Stimulated activated naive CD8-positive, alpha-beta T cell treated with anti-CD3 and anti-CD28 coated beads, Interleukin-15, amount 100 ng/mL, for 72 hours (primary cell): Measurements from ENCODE around the gene NEK1.
A peak's percentile ranks its signal among the peaks of the same experiment; 100 is the strongest.
"Not testable (repeated sequence)": the region's sequence is repeated elsewhere in the genome, so short reads cannot be mapped to it uniquely, and the experiment has no call there.

Experiments
- ATAC-seq: fragments of 150-1000 bp; cut with Tn5 transposase; 2 replicates; pipeline ENCODE4 v1.10.0; 2021; ENCODE audit warnings: mild to moderate bottlenecking, moderate library complexity
- DNase-seq, 2 donors: peaks; one replicate each; pipeline ENCODE4 v3.0.0; 2021 to 2022
- H3K27ac Mint-ChIP-seq, 2 donors: one replicate each; pipeline ENCODE4 v1.8.0; 2022; ENCODE audit warnings: mild to moderate bottlenecking in 2 of 2, mixed read lengths in 2 of 2, moderate library complexity in 2 of 2
- H3K27me3 Mint-ChIP-seq: one replicate; pipeline ENCODE4 v1.8.0; 2022; ENCODE audit warnings: mixed read lengths
- H3K4me1 Mint-ChIP-seq: one replicate; pipeline ENCODE4 v1.8.0; 2022; ENCODE audit warnings: mild to moderate bottlenecking, mixed read lengths
- H3K4me3 Mint-ChIP-seq, 2 donors: one replicate each; pipeline ENCODE4 v1.8.0; 2022; ENCODE audit warnings: mild to moderate bottlenecking in 2 of 2, mixed read lengths in 2 of 2, moderate library complexity in 1 of 2
- H3K9me3 Mint-ChIP-seq, 2 donors: one replicate each; pipeline ENCODE4 v1.8.0; 2022; ENCODE audit warnings: mixed read lengths in 2 of 2

The NEK1 gene

GRCh38 chr4:169506903-169507302 lies 105.5 kb downstream of the NEK1 start:
- Mint-ChIP-seq H3K4me1 (no peaks in the 10 kb centered on the region), H3K9me3 (peaks cover 7 to 18% of the 10 kb centered on the region in 2 donors), H3K27ac (no peak overlapping the region)

GRCh38 chr4:169499907-169500306 lies 112.5 kb downstream of the NEK1 start:
- H3K4me3 Mint-ChIP-seq, DNase-seq, H3K4me1 Mint-ChIP-seq, H3K27ac Mint-ChIP-seq, H3K27me3 Mint-ChIP-seq, ATAC-seq: not testable (repeated sequence)
- H3K9me3 Mint-ChIP-seq: peaks cover 18 to 26% of the 10 kb centered on the region in 2 donors

More at GRCh38 chr4:169506903-169507302, 105.5 kb downstream of the NEK1 start:
- no peaks in the 10 kb centered on the region for H3K27me3 Mint-ChIP-seq
- no peak overlapping the region for H3K4me3 Mint-ChIP-seq
- no peak for ATAC-seq
- no peak for DNase-seq

GRCh38 chr4:169494234-169494633 lies 118.1 kb downstream of the NEK1 start:
- not testable (repeated sequence) for H3K27me3 Mint-ChIP-seq, H3K4me1 Mint-ChIP-seq, H3K4me3 Mint-ChIP-seq, ATAC-seq, H3K27ac Mint-ChIP-seq, DNase-seq
- peaks cover 11 to 23% of the 10 kb centered on the region in 2 donors for H3K9me3 Mint-ChIP-seq

DNA sequence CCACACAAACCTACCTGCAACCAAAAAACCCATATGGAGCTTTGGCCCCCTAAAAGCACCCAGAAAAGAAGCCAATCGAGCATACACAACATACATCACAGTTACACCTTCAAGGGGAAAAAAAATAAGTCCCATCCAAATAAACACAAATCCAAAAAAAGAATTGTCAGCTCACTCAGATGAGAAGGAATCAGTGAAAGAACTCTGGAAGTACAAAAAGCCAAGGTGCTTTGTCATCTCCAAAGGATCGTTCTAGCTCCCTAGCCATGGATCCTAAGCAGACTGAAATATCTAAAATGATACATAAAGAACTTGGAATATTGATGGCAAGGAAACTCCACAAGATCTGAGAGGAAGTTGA lies 119.2 kb downstream of the NEK1 start:
- Mint-ChIP-seq H3K9me3 (peaks cover 11 to 23% of the 10 kb centered on the region in 2 donors), H3K4me1 (no peaks in the 10 kb centered on the region), H3K27me3 (no peaks in the 10 kb centered on the region), H3K27ac (no peak overlapping the region), H3K4me3 (no peak overlapping the region)
- ATAC-seq (no peak), DNase-seq (no peak)

- ATAC-seq (peak; percentile 59), DNase-seq (peak; percentile 14 to 16)
- peaks cover 10 to 21% of the 10 kb centered on the region in 2 donors for H3K9me3 Mint-ChIP-seq
- no peaks in the 10 kb centered on the region for H3K27me3 Mint-ChIP-seq
- no peak overlapping the region for H3K27ac Mint-ChIP-seq
- no peak overlapping the region for H3K4me3 Mint-ChIP-seq
- H3K4me1 Mint-ChIP-seq: no peaks in the 10 kb centered on the region
These were observed 119.8 kb downstream of the NEK1 start for GRCh38 chr4:169492436-169493163.

DNA sequence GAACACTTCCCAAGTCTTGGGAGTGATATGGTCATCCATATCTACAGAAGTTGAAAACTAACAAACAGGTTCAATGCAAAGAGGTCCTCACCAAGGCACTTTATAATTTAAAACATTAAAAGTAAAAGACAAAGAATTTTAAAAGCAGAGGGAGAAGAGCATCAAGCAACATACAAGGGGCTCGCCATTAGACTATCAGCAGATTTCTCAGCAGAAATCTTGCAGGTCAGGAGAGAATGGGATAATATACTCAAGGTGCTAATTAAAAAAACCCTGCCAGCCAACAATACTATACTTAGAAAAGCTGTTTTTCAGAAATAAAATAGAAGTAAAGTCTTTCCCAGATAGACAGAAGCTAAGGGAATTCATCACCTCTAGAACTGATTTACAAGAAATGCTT lies 121.2 kb downstream of the NEK1 start:
- peaks cover 6 to 16% of the 10 kb centered on the region in 2 donors for H3K9me3 Mint-ChIP-seq

GRCh38 chr4:169489306-169489705 lies 123.1 kb downstream of the NEK1 start:
- H3K27me3 Mint-ChIP-seq: no peaks in the 10 kb centered on the region
- no peak overlapping the region for H3K4me3 Mint-ChIP-seq
- DNase-seq (no peak), ATAC-seq (no peak)
- H3K9me3 Mint-ChIP-seq: peaks cover 6 to 16% of the 10 kb centered on the region in 2 donors
- no peak overlapping the region for H3K27ac Mint-ChIP-seq
- H3K4me1 Mint-ChIP-seq: no peaks in the 10 kb centered on the region

More for the DNA sequence above, 121.2 kb downstream of the NEK1 start:
- H3K27ac Mint-ChIP-seq: no peak overlapping the region
- no peaks in the 10 kb centered on the region for H3K27me3 Mint-ChIP-seq
- ATAC-seq: no peak
- no peaks in the 10 kb centered on the region for H3K4me1 Mint-ChIP-seq
- no peak for DNase-seq
- H3K4me3 Mint-ChIP-seq: no peak overlapping the region

DNA sequence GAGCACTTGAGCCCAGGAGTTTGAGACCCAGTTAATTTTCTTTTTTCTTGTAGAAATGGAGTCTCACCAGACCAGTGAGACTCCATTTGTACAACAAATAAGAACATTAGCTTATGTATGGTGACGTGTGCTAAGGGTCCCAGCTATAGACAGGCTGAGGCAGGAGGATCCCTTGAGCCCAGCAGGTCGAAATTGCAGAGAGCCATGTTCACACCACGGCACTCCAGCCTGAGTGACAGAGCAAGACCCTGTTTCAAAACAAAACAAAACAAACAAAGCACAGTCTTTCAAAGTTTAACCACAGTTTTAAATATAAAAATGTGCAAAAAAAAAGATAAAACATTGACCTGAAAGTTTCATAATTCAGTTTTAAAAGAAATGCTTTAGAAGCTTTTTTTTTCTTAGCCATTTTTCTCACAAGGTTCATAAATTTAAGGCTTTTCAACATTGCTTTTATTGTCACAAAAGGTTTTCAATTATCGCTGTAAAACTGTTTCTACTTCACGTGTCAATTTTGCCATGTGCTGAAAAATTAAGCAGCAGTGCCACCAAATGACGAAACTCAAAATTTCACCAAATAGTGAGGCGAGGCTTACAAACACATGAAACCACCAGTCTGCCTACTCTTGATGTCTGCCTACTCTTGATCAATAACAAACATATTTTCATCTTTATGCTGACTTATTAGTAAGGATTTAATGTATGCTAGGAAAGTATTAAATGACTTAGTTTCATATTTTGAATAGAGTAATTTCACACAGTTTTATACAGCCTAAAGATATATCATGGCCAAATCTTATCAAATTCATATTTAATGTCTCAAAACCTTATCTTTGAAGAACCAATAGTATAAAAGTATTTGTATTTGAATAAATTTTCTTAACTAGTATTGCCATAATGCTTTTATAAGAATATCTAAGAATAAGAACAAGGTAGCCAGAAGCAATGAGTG lies 126.3 kb downstream of the NEK1 start:
- no peak overlapping the region for H3K4me3 Mint-ChIP-seq
- DNase-seq (peak; percentile 23 to 32), ATAC-seq (no peak)
- H3K9me3 Mint-ChIP-seq: no peaks in the 10 kb centered on the region
- no peaks in the 10 kb centered on the region for H3K27me3 Mint-ChIP-seq
- H3K4me1 Mint-ChIP-seq: no peaks in the 10 kb centered on the region
- no peak overlapping the region for H3K27ac Mint-ChIP-seq

DNA sequence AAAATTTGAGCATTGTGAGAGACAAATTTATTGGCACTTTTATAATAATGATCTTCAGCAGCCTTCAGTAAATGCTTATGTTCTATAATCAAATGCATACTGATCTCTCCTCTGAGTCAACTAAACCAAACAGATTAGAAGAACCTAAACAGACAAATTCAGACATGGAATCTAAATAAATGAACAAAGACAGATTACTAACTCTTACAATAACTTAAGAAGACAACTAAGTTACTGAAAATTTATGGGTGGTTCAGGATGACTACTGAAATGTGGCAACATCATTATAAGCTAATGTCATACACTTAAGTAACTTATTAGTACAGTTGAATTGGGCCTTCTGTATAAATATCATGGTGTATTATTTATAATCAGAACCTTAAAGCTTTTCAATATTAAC lies 127.3 kb downstream of the NEK1 start:
- no peaks in the 10 kb centered on the region for H3K4me1 Mint-ChIP-seq
- no peak for ATAC-seq
- no peak overlapping the region for H3K4me3 Mint-ChIP-seq
- DNase-seq: no peak
- no peaks in the 10 kb centered on the region for H3K9me3 Mint-ChIP-seq
- no peaks in the 10 kb centered on the region for H3K27me3 Mint-ChIP-seq
- no peak overlapping the region for H3K27ac Mint-ChIP-seq

GRCh38 chr4:169484485-169484884 lies 127.9 kb downstream of the NEK1 start:
- DNase-seq (no peak), ATAC-seq (no peak)
- Mint-ChIP-seq H3K27me3 (no peaks in the 10 kb centered on the region), H3K4me3 (no peak overlapping the region), H3K4me1 (no peaks in the 10 kb centered on the region), H3K27ac (no peak overlapping the region), H3K9me3 (no peaks in the 10 kb centered on the region)

- no peak for ATAC-seq
- DNase-seq: no peak
- no peak overlapping the region for H3K27ac Mint-ChIP-seq
- no peaks in the 10 kb centered on the region for H3K4me1 Mint-ChIP-seq
- H3K4me3 Mint-ChIP-seq: no peak overlapping the region
- H3K9me3 Mint-ChIP-seq: peaks cover 8 to 18% of the 10 kb centered on the region in 2 donors
- no peaks in the 10 kb centered on the region for H3K27me3 Mint-ChIP-seq
These were observed 148.3 kb downstream of the NEK1 start for GRCh38 chr4:169464080-169464479.

GRCh38 chr4:169460081-169460480 lies 152.3 kb downstream of the NEK1 start:
- DNase-seq (no peak), ATAC-seq (no peak)
- no peak overlapping the region for H3K27ac Mint-ChIP-seq
- H3K9me3 Mint-ChIP-seq: peaks cover 16 to 18% of the 10 kb centered on the region in 2 donors
- H3K4me1 Mint-ChIP-seq: no peaks in the 10 kb centered on the region
- no peaks in the 10 kb centered on the region for H3K27me3 Mint-ChIP-seq
- no peak overlapping the region for H3K4me3 Mint-ChIP-seq

DNA sequence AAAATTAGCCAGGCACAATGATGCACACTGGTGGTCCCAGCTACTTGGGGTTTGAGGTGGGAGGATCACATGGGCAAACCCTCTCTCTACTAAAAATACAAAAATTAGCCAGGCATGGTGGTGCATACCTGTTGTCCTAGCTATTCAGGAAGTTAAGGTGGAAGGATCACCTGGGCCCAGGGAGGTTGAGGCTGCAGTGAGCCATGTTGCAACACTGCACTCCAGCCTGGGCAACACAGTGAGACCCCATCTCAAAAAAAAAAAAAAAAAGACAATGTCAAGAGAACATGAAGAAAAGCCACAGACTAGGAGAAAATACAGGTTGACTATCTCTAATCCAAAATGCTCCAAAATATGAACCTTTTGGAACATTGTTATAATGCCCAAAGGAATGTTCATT lies 153.8 kb downstream of the NEK1 start:
- no peak overlapping the region for H3K4me3 Mint-ChIP-seq
- DNase-seq: no peak
- H3K9me3 Mint-ChIP-seq: peaks cover 16 to 18% of the 10 kb centered on the region in 2 donors
- H3K27ac Mint-ChIP-seq: no peak overlapping the region
- no peak for ATAC-seq
- no peaks in the 10 kb centered on the region for H3K27me3 Mint-ChIP-seq
- no peaks in the 10 kb centered on the region for H3K4me1 Mint-ChIP-seq

DNA sequence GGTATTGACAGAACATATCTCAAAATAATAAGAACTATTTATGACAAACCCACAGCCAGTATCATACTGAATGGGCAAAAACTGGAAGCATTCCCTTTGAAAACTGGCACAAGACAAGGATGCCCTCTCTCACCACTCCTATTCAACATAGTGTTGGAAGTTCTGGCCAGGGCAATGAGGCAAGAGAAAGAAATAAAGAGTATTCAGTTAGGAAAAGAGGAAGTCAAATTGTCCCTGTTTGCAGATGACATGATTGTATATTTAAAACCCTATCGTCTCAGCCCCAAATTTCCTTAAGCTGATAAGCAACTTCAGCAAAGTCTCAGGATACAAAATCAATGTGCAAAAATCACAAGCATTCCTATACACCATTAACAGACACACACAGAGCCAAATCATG lies 159.7 kb downstream of the NEK1 start:
- not testable (repeated sequence) for H3K4me3 Mint-ChIP-seq, H3K4me1 Mint-ChIP-seq, H3K27me3 Mint-ChIP-seq, H3K27ac Mint-ChIP-seq, DNase-seq, ATAC-seq
- peaks cover 40% of the 10 kb centered on the region in 2 donors for H3K9me3 Mint-ChIP-seq

DNA sequence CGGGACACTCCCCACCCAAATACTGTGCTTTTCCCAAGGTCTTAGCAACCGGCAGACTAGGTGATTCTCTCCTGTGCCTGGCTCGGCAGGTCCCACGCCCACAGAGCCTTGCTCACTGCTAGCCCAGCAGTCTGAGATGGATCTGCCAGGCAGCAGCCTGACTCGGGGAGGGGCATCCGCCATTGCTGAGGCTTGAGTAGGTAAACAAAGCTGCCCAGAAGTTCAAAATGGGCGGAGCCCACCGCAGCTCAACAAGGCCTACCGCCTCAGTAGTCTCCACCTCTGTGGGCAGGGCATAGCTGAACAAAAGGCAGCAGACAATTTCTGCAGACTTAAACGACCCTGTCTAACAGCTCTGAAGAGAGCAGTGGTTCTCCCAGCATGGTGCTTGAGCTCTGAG lies 163.4 kb downstream of the NEK1 start:
- not testable (repeated sequence) for H3K27me3 Mint-ChIP-seq, H3K4me1 Mint-ChIP-seq, ATAC-seq, H3K4me3 Mint-ChIP-seq, DNase-seq, H3K27ac Mint-ChIP-seq
- peaks cover 58 to 61% of the 10 kb centered on the region in 2 donors for H3K9me3 Mint-ChIP-seq

GRCh38 chr4:169446824-169447223 lies 165.6 kb downstream of the NEK1 start:
- Mint-ChIP-seq H3K4me3 (no peak overlapping the region), H3K27me3 (no peaks in the 10 kb centered on the region), H3K9me3 (peaks cover 64 to 69% of the 10 kb centered on the region in 2 donors), H3K27ac (no peak overlapping the region), H3K4me1 (no peaks in the 10 kb centered on the region)
- ATAC-seq: no peak
- no peak for DNase-seq
